ENCODE results near the gene MORN1. TPM values are rescaled to one million over a fixed set of nuclear protein-coding genes. Genes with fewer than 3 reads are reported as not detected.

Gene MORN1
- total and polyA plus RNA-seq, 8 donors, result 2.6 to 18.1 (median 5.7) TPM

DNA sequence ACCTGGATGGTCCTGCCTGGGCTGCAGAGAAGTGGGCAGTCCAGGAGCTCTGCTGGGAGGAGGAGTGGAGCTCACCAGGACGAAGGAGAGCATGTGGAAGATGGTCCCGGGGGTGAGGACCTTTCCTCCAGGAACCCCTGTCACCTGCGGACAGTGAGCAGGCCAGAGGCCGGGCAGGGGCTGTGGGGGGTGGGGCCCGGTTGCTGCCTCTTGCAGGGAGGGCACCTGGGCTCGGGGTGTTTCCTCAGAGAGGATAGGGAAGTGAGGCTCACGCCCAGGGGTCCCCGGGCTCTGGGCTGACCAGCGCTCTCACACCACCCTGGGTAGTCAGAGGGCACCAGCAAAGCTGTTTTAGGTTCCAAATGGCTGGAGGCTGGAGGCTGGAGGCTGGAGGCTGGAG is 43.7 kb upstream of the MORN1 start:
- intact Hi-C loops (cut with DNase I; ENCODE audit: low total_unique reads), result loop anchor here (10.0 kb wide), 1 partner anchor 180 kb away; no protein-coding TSS in a partner anchor
- TF ChIP-seq POLR2A (IDR thresholded peaks at IDR 0.05) (no peak), EP300 (IDR thresholded peaks at IDR 0.05) (no peak), POLR2AphosphoS5 (IDR thresholded peaks at IDR 0.05) (no peak)
- TF ChIP-seq, protein P1, sequence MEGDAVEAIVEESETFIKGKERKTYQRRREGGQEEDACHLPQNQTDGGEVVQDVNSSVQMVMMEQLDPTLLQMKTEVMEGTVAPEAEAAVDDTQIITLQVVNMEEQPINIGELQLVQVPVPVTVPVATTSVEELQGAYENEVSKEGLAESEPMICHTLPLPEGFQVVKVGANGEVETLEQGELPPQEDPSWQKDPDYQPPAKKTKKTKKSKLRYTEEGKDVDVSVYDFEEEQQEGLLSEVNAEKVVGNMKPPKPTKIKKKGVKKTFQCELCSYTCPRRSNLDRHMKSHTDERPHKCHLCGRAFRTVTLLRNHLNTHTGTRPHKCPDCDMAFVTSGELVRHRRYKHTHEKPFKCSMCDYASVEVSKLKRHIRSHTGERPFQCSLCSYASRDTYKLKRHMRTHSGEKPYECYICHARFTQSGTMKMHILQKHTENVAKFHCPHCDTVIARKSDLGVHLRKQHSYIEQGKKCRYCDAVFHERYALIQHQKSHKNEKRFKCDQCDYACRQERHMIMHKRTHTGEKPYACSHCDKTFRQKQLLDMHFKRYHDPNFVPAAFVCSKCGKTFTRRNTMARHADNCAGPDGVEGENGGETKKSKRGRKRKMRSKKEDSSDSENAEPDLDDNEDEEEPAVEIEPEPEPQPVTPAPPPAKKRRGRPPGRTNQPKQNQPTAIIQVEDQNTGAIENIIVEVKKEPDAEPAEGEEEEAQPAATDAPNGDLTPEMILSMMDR (IDR thresholded peaks at IDR 0.05), result no peak
- no peaks in the 10 kb centered on the region for H3K4me1 ChIP-seq
- whole genome bisulfite sequencing, 5 donors, result 47 to 81% (median 69%) methylated on average over 4 to 9 of the region's 9 CpGs
- H3K27me3 ChIP-seq, result peaks cover 3 to 89% (median 31%) of the 10 kb centered on the region in 3 donors
- no peak for DNase-seq
- no peak overlapping the region for H3K27ac ChIP-seq
- H3K9me3 ChIP-seq, result peaks cover 0 to 3% (median 2%) of the 10 kb centered on the region in 4 donors
- no peak overlapping the region for H3K4me3 ChIP-seq
- H3K36me3 ChIP-seq, result no peaks in the 10 kb centered on the region

- DNase-seq, result no peak
- H3K36me3 ChIP-seq, result no peaks in the 10 kb centered on the region
- intact Hi-C loops (cut with DNase I; ENCODE audit: low total_unique reads), result loop anchor here (10.0 kb wide), 1 partner anchor 181 kb away; no protein-coding TSS in a partner anchor
- H3K9me3 ChIP-seq, result peaks cover 0 to 12% (median 10%) of the 10 kb centered on the region in 4 donors
- H3K27me3 ChIP-seq, result peaks cover 3 to 89% (median 31%) of the 10 kb centered on the region in 3 donors
- no peak overlapping the region for H3K4me3 ChIP-seq
- 32 to 47% (median 42%) methylated on average over 17 to 34 of the region's 34 CpGs for WGBS, 5 donors
- TF ChIP-seq, protein P1 (IDR thresholded peaks at IDR 0.05), result no peak
- TF ChIP-seq POLR2AphosphoS5 (IDR thresholded peaks at IDR 0.05) (no peak), POLR2A (IDR thresholded peaks at IDR 0.05) (no peak)
- H3K27ac ChIP-seq, result no peak overlapping the region
- H3K4me1 ChIP-seq, result no peaks in the 10 kb centered on the region
Observed at GRCh38 chr1:2433936-2434655, 42.7 kb upstream of the MORN1 start.

GRCh38 chr1:2433196-2433595 is 41.8 kb upstream of the MORN1 start:
- intact Hi-C loops (cut with DNase I; ENCODE audit: low total_unique reads), result loop anchor here (10.0 kb wide), 1 partner anchor 182 kb away; no protein-coding TSS in a partner anchor
- no peaks in the 10 kb centered on the region for H3K4me1 ChIP-seq
- H3K9me3 ChIP-seq, result peaks cover 0 to 12% (median 10%) of the 10 kb centered on the region in 4 donors
- H3K4me3 ChIP-seq, result no peak overlapping the region
- H3K27me3 ChIP-seq, result peaks cover 3 to 89% (median 32%) of the 10 kb centered on the region in 3 donors
- no peaks in the 10 kb centered on the region for H3K36me3 ChIP-seq
- no peak for DNase-seq
- TF ChIP-seq POLR2A (IDR thresholded peaks at IDR 0.05), result no peak
- no peak for TF ChIP-seq EP300 (IDR thresholded peaks at IDR 0.05)
- no peak for TF ChIP-seq POLR2AphosphoS5 (IDR thresholded peaks at IDR 0.05)
- TF ChIP-seq, protein P1 (IDR thresholded peaks at IDR 0.05), result no peak
- no peak overlapping the region for H3K27ac ChIP-seq
- 66 to 86% (median 86%) methylated on average over 4 to 13 of the region's 13 CpGs for WGBS, 5 donors

DNA sequence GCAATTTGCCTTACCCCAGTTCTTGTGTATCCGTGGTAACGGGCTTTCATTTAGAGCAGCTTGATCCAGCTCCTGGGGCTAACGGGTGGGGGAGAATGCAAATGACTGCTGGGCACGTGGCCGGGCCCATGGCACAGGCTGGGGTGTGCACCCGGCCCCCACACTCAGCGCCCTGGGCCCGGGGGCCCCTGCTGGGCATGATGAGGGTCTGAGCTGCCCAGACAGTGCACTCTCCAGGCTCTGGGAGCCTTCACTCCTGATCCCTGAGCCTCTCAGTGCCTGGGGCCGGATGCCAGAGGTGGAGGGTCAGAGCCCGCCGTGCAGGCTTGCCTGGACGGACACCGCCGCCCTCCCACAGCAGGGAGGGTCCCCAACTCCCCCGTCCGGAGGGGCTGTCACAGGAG is 41.1 kb upstream of the MORN1 start:
- no peak for DNase-seq
- Histone ChIP-seq H3K27me3 (peaks cover 3 to 93% (median 39%) of the 10 kb centered on the region in 3 donors), H3K4me1 (no peaks in the 10 kb centered on the region), H3K9me3 (peaks cover 0 to 12% (median 10%) of the 10 kb centered on the region in 4 donors), H3K4me3 (no peak overlapping the region), H3K36me3 (no peaks in the 10 kb centered on the region), H3K27ac (no peak overlapping the region)
- WGBS, 5 donors, result 42 to 54% (median 46%) methylated on average over 2 to 16 of the region's 16 CpGs
- TF ChIP-seq POLR2A (IDR thresholded peaks at IDR 0.05) (no peak), POLR2AphosphoS5 (IDR thresholded peaks at IDR 0.05) (no peak), EP300 (IDR thresholded peaks at IDR 0.05) (no peak)
- TF ChIP-seq, protein P1 (IDR thresholded peaks at IDR 0.05), result no peak
- intact Hi-C loops (cut with DNase I; ENCODE audit: low total_unique reads), result loop anchor here (10.0 kb wide), 1 partner anchor 182 kb away; no protein-coding TSS in a partner anchor
